A549 treated with RU486 at 1 μM for 4 hours (cell line): ENCODE data around the gene IL18RAP. TPM values are rescaled to one million over a fixed set of nuclear protein-coding genes. Genes with fewer than 3 reads are reported as not detected.

Experiments used
- total RNA-seq: library from RNA; stranded (reverse); fragments of 200-300 nt; extraction: Qiagen RNA extraction; gene quantifications from 5 replicates; pipeline ENCODE4 v1.2.3, GENCODE V29; 2022; ENCODE audit warnings: low read depth

IL18RAP gene
- 0.05 TPM in 1 of 5 replicates, not detected in the others for total RNA-seq

GRCh38 chr2:102422910-102423309 is at the start of gene IL18RAP:
Gene IL18RAP, plus strand, starts transcription at chr2:102423160. Its CDS starts 118 bp downstream, at chr2:102423278.

DNA sequence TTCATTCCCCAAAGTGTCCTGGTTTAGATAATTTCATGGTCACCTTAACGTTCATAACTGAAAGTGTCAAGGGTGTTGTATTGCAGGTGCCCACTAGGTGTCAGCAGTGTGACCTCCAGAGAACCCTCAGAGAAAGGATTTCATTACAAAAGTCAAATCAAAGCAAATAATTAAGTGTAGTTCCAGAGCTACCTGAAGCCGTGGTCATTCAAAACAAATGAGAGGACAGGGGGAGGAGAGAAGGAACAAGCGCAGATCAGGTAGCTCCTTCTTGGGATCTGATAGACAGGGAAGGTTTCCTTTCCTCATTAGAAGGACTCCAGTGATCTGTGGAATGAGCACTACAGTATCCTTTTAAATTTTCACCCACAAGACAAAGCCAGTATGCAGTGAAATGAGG is 50.1 kb downstream of the IL18RAP start, which contains the start of gene SLC9A4:
SLC9A4 (plus strand) TSS at position 207 of the 400 bp plus-strand sequence. CDS start 534 bp downstream, outside the sequence.

Other genes with a start within 250 kb of the IL18RAP start
- 0.05 TPM in 1 of 5 replicates, not detected in the others for gene IL1RL2, start 236.1 kb upstream of the IL18RAP start, total RNA-seq
- gene IL1RL1, start 111.6 kb upstream of the IL18RAP start, total RNA-seq = 0.90 to 1.2 TPM (median 1.0 TPM) in 5 replicates
- 0.48 to 1.3 TPM (median 1.1 TPM) in 5 replicates for gene IL18R1, start 67.4 kb upstream of the IL18RAP start, total RNA-seq
- not detected in 5 replicates for gene SLC9A4, start 50.1 kb downstream of the IL18RAP start, total RNA-seq
- 1.9 to 3.4 TPM (median 3.1 TPM) in 5 replicates for gene SLC9A2, start 196.4 kb downstream of the IL18RAP start, total RNA-seq